Cardiac muscle cell (in vitro differentiated cells and primary cell): ENCODE measurements around the gene UCK2. TPM values are rescaled to one million over a fixed set of nuclear protein-coding genes. Genes with fewer than 3 reads are reported as not detected.

Experiments used
- DNase-seq, 2 donors: peaks; one replicate each; pipeline versions ENCODE4 v3.0.0 to v3.0.0-alpha.2; 2010 to 2017; ENCODE audit warnings: low read depth in 1 of 2, low spot score in 1 of 2
- H3K27ac ChIP-seq: fragments of 200-600 bp; sonication (generic); 2 replicates; pipeline ENCODE4 v1.5.1; 2016
- H3K27me3 ChIP-seq: fragments of 200-600 bp; sonication (generic); 2 replicates; pipeline ENCODE4 v1.6.0; 2016; ENCODE audit warnings: control low read depth
- H3K36me3 ChIP-seq: fragments of 200-600 bp; sonication (generic); 2 replicates; pipeline ENCODE4 v1.5.1; 2016; ENCODE audit warnings: control low read depth
- H3K4me1 ChIP-seq: fragments of 200-600 bp; sonication (generic); 2 replicates; pipeline ENCODE4 v1.8.1; 2017; ENCODE audit warnings: low read depth, mild to moderate bottlenecking, mixed run types
- H3K4me3 ChIP-seq: fragments of 200-600 bp; sonication (generic); 2 replicates; pipeline ENCODE4 v1.5.1; 2016; ENCODE audit warnings: mild to moderate bottlenecking
- H3K9me3 ChIP-seq: fragments of 200-600 bp; sonication (generic); 2 replicates; pipeline ENCODE4 v1.5.1; 2017; ENCODE audit warnings: low read depth, mild to moderate bottlenecking, control low read depth
- CTCF ChIP-seq: IDR thresholded peaks from 2 replicates; pipeline ENCODE4 v1.5.1; 2012; ENCODE audit warnings: low read depth, mild to moderate bottlenecking, low read length
- polyA plus RNA-seq: library from polyadenylated mRNA; unstranded; fragments of >200 nt; fragmentation: Nextera tagmentation; extraction: Ambion mirVana; gene quantifications from 2 replicates; pipeline ENCODE4 v1.2.1, GENCODE V29; 2016
- total RNA-seq: library from RNA; depleted of rRNA; stranded (reverse); fragments of >200 nt; gene quantifications from 2 replicates; pipeline ENCODE4 v1.2.3, GENCODE V29; 2016

The UCK2 gene
- total and polyA plus RNA-seq, 2 experiments from 2014 or later, result 19.0 to 29.6 TPM

GRCh38 chr1:165857046-165857801 lies 29.8 kb downstream of the UCK2 start:
- no peak for DNase-seq
- no peak overlapping the region for H3K4me3 ChIP-seq
- no peak for TF ChIP-seq CTCF
- no peaks in the 10 kb centered on the region for H3K36me3 ChIP-seq
- no peaks in the 10 kb centered on the region for H3K9me3 ChIP-seq
- no peak overlapping the region for H3K27ac ChIP-seq
- peaks cover 4% of the 10 kb centered on the region for H3K27me3 ChIP-seq
- peaks cover 28% of the 10 kb centered on the region for H3K4me1 ChIP-seq

GRCh38 chr1:165858364-165858823 lies 31.0 kb downstream of the UCK2 start:
- Histone ChIP-seq H3K27ac (no peak overlapping the region), H3K9me3 (no peaks in the 10 kb centered on the region), H3K4me3 (no peak overlapping the region), H3K36me3 (no peaks in the 10 kb centered on the region), H3K4me1 (peaks cover 19% of the 10 kb centered on the region), H3K27me3 (peaks cover 8% of the 10 kb centered on the region)
- no peak for DNase-seq
- TF ChIP-seq CTCF, result no peak

GRCh38 chr1:165858967-165859845 lies 31.8 kb downstream of the UCK2 start:
- DNase-seq, result no peak
- Histone ChIP-seq H3K4me3 (no peak overlapping the region), H3K9me3 (no peaks in the 10 kb centered on the region), H3K27ac (no peak overlapping the region), H3K4me1 (peaks cover 11% of the 10 kb centered on the region), H3K27me3 (peaks cover 8% of the 10 kb centered on the region), H3K36me3 (no peaks in the 10 kb centered on the region)
- TF ChIP-seq CTCF, result no peak

- no peak for TF ChIP-seq CTCF
- peaks cover 9% of the 10 kb centered on the region for H3K27me3 ChIP-seq
- H3K4me3 ChIP-seq, result no peak overlapping the region
- no peaks in the 10 kb centered on the region for H3K9me3 ChIP-seq
- no peaks in the 10 kb centered on the region for H3K36me3 ChIP-seq
- H3K4me1 ChIP-seq, result peaks cover 2% of the 10 kb centered on the region
- no peak overlapping the region for H3K27ac ChIP-seq
- DNase-seq, result no peak
Measured at GRCh38 chr1:165860065-165860464, 32.7 kb downstream of the UCK2 start.

- H3K4me3 ChIP-seq, result no peak overlapping the region
- no peak overlapping the region for H3K27ac ChIP-seq
- peaks cover 10% of the 10 kb centered on the region for H3K27me3 ChIP-seq
- no peaks in the 10 kb centered on the region for H3K4me1 ChIP-seq
- H3K9me3 ChIP-seq, result no peaks in the 10 kb centered on the region
- TF ChIP-seq CTCF, result no peak
- H3K36me3 ChIP-seq, result no peaks in the 10 kb centered on the region
- no peak for DNase-seq
Measured at GRCh38 chr1:165861911-165862310, 34.5 kb downstream of the UCK2 start.
